Measurements from ENCODE around the gene CCNY.
A peak's percentile ranks its signal among the peaks of the same experiment; 100 is the strongest.

The CCNY gene

DNA sequence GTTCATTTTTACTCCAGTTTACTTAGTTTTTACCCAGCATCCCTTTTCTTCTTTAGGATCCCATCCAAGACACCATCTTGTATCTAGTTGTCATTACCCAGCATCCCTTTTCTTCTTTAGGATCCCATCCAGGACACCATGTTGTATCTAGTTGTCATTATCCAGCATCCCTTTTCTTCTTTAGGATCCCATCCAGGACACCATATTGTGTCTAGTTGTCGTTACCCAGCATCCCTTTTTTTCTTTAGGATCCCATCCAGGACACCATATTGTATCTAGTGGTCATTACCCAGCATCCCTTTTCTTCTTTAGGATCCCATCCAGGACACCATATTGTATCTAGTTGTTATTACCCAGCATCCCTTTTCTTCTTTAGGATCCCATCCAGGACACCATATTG lies 205.4 kb downstream of the CCNY start:
- in situ Hi-C loops (cut with HindIII; ENCODE audit: low sequenced_read_pairs), result no loop called here
- no peak for DNase-seq (ENCODE audit: low read depth)
- TF ChIP-seq, protein P1, sequence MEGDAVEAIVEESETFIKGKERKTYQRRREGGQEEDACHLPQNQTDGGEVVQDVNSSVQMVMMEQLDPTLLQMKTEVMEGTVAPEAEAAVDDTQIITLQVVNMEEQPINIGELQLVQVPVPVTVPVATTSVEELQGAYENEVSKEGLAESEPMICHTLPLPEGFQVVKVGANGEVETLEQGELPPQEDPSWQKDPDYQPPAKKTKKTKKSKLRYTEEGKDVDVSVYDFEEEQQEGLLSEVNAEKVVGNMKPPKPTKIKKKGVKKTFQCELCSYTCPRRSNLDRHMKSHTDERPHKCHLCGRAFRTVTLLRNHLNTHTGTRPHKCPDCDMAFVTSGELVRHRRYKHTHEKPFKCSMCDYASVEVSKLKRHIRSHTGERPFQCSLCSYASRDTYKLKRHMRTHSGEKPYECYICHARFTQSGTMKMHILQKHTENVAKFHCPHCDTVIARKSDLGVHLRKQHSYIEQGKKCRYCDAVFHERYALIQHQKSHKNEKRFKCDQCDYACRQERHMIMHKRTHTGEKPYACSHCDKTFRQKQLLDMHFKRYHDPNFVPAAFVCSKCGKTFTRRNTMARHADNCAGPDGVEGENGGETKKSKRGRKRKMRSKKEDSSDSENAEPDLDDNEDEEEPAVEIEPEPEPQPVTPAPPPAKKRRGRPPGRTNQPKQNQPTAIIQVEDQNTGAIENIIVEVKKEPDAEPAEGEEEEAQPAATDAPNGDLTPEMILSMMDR (IDR thresholded peaks at IDR 0.05; ENCODE audit: low read depth, low read length, missing control alignments), result no peak
- no peak overlapping the region for H3K4me3 ChIP-seq (ENCODE audit: low read depth, low read length)

DNA sequence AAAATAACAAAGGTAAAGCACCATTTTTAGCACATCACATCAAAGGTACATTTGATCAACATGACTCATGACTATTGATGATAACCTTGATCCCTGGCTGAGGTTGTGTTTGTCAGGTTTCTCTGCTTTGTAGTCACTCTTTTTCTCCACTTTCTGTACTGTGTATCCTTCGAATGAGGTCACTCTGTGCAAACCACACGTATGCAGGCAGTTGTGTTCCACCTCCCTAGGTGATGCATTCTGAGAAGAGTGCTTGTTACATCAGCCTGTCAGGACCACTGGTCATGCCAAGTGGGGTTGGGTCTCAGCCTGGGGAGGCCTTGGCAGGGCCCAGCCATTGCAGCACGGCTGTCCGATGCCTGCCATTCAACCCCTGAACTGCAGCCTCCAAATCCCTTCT lies 206.0 kb downstream of the CCNY start:
- TF ChIP-seq, protein P1 (IDR thresholded peaks at IDR 0.05; ENCODE audit: low read depth, low read length, missing control alignments), result no peak
- no peak for DNase-seq (ENCODE audit: low read depth)
- in situ Hi-C loops (cut with HindIII; ENCODE audit: low sequenced_read_pairs), result no loop called here
- no peak overlapping the region for H3K4me3 ChIP-seq (ENCODE audit: low read depth, low read length)

DNA sequence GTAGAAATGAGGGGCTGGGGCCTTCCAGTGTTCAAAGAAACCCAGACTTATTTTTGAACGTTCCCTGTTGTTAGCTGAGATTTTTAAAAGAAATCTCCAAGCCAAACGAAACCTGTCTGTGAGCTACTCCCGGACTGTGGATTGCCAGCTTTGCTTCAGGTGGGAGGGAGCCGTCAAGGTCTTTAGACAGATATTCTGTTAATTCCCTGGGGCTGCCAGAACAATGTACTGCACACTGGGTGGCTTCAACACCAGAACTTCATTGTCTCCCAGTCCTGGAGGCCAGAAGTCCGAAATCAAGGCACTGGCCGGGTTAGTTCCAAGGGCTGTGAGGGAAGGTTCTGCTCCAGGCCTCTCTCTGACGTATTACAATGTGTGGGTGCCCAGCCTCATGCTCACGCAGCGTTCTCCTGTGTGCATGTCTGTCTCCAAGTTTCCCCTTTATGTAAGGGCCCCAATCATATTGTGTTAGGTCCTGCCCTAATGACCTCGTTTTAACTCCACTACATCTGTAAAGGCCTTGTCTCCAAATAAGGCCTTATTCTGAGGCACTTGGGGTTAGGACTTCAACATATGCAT lies 208.9 kb downstream of the CCNY start:
- in situ Hi-C loops (cut with HindIII; ENCODE audit: low sequenced_read_pairs), result no loop called here
- DNase-seq (ENCODE audit: low read depth), result no peak
- H3K4me3 ChIP-seq (ENCODE audit: low read depth, low read length), result no peak overlapping the region
- TF ChIP-seq, protein P1 (IDR thresholded peaks at IDR 0.05; ENCODE audit: low read depth, low read length, missing control alignments), result no peak

DNA sequence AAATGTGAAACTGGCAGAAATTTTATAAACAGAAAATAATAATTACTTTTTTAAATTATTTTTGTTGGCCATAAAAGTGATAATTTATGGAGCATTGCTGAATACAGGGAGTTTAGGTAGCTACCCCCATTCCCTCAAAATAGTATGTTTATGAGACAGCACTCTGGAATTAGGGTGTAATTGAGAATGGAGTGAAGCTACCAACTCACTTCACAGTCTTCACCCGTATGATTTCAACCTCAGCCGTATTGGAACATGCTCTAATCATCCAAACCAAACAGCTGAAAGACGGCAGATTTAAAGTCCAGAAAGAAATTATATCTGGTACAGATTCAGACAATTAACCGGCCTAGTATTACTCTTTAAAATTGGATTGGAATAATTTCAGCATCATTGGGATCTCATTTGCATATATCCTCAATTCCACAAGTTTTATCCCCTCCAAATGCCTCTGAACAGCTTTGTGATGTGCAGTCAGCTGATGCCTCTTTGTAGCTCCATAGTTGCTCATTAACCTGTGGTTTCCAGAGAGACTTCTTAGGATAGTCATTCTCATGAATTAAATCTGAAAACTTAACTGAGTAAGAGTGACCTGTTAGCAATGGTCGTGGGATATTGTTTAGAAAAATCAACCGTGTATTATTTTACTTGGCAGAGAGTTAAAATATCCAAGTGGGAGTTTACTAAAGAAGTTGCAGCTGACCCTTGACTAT lies 209.7 kb downstream of the CCNY start:
- H3K4me3 ChIP-seq (ENCODE audit: low read depth, low read length), result no peak overlapping the region
- in situ Hi-C loops (cut with HindIII; ENCODE audit: low sequenced_read_pairs), result no loop called here
- TF ChIP-seq, protein P1 (IDR thresholded peaks at IDR 0.05; ENCODE audit: low read depth, low read length, missing control alignments), result no peak
- peak; percentile 59 for DNase-seq (ENCODE audit: low read depth)

DNA sequence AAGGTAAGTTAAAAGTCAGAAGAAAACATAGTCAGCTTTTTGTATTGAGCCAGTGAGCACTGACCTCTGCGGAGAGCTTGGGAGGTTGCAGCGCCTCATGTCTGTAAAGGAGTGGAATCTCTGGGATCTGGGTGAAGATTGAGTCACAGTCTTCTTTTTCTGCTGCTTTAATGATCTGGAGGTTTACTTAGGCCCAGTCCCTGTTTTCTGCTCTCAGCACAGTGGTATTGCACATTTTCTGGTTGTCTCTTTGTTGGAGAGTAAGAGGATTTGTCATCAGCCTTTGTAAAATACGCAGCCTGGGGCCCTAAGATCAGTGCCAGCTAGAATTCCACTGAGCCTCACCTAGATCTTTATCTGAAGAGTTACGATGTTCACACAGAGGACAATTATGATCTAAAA lies 210.5 kb downstream of the CCNY start:
- DNase-seq (ENCODE audit: low read depth), result peak; percentile 38
- in situ Hi-C loops (cut with HindIII; ENCODE audit: low sequenced_read_pairs), result no loop called here

DNA sequence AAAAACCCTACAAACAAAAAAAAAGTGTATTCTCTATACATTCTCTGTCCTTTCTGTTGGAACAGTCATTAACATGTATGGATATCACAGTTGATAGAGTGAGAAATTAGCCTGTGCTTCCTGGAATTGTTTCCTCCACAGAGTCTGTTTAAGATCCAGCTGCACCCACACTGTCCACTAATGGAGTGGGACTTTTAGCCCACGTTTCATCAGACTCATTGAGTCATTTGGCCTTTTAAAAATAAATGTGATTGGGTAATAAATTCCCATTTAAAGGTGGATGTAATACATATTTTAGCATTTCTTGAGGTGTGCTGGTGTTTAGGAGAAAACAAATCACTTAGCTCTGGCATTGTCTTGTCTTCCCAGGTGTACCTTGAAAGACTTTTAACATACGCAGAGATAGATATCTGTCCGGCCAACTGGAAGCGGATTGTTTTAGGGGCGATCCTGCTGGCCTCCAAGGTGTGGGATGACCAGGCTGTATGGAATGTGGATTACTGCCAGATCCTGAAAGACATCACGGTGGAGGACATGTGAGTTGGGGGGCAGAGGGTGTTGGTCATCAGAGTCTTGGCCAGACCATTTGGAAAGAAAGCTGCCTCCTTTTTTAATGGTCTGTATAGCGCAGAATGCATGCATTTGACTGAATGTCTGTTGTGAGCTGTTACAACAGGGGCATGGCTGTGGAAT lies 216.5 kb downstream of the CCNY start:
- H3K4me3 ChIP-seq (ENCODE audit: low read depth, low read length), result no peak overlapping the region
- no peak for DNase-seq (ENCODE audit: low read depth)
- TF ChIP-seq, protein P1 (IDR thresholded peaks at IDR 0.05; ENCODE audit: low read depth, low read length, missing control alignments), result no peak
- in situ Hi-C loops (cut with HindIII; ENCODE audit: low sequenced_read_pairs), result no loop called here

More for the DNA sequence above, 210.5 kb downstream of the CCNY start:
- no peak overlapping the region for H3K4me3 ChIP-seq (ENCODE audit: low read depth, low read length)
- TF ChIP-seq, protein P1 (IDR thresholded peaks at IDR 0.05; ENCODE audit: low read depth, low read length, missing control alignments), result peak; percentile 33
